Neural progenitor cell (in vitro differentiated cells): Measurements from ENCODE around the gene WDR89. TPM values are rescaled to one million over a fixed set of nuclear protein-coding genes. Genes with fewer than 3 reads are reported as not detected.

Source experiments
- DNase-seq: peaks from one replicate; pipeline ENCODE4 v3.0.0-alpha.2; 2016; ENCODE audit warnings: low spot score
- H2AFZ ChIP-seq: fragments of 200-600 bp; sonication (generic); replicated peaks from 2 replicates; pipeline ENCODE4 v1.6.1; 2016; ENCODE audit warnings: antibody characterized with exemption
- H3F3A ChIP-seq: fragments of 200-600 bp; sonication (generic); 2 replicates; pipeline ENCODE4 v1.6.1; 2016; ENCODE audit warnings: antibody characterized with exemption, low read depth
- H3K27ac ChIP-seq: fragments of 200-600 bp; sonication (generic); 2 replicates; pipeline ENCODE4 v1.5.1; 2016; ENCODE audit warnings: mild to moderate bottlenecking
- H3K27me3 ChIP-seq: fragments of 200-600 bp; sonication (generic); 2 replicates; pipeline ENCODE4 v1.6.1; 2016; ENCODE audit warnings: mild to moderate bottlenecking, moderate library complexity
- H3K36me3 ChIP-seq: fragments of 200-600 bp; sonication (generic); 2 replicates; pipeline ENCODE4 v1.5.1; 2016
- H3K4me1 ChIP-seq: fragments of 200-600 bp; sonication (generic); 2 replicates; pipeline ENCODE4 v1.6.1; 2016; ENCODE audit warnings: mixed run types
- H3K4me2 ChIP-seq: fragments of 200-600 bp; sonication (generic); 2 replicates; pipeline ENCODE4 v1.6.1; 2016
- H3K4me3 ChIP-seq: fragments of 200-600 bp; sonication (generic); 2 replicates; pipeline ENCODE4 v1.5.1; 2016
- H3K79me2 ChIP-seq: fragments of 200-600 bp; sonication (generic); 2 replicates; pipeline ENCODE4 v1.6.1; 2016; ENCODE audit warnings: low read depth
- H3K9ac ChIP-seq: fragments of 200-600 bp; sonication (generic); 2 replicates; pipeline ENCODE4 v1.6.1; 2016
- H3K9me3 ChIP-seq: fragments of 200-600 bp; sonication (generic); 2 replicates; pipeline ENCODE4 v1.5.1; 2016; ENCODE audit warnings: low read depth
- H4K20me1 ChIP-seq: fragments of 200-600 bp; sonication (generic); 2 replicates; pipeline ENCODE4 v1.6.1; 2016; ENCODE audit warnings: low read depth
- H3K27ac Mint-ChIP-seq: 3 replicates; pipeline ENCODE4 v1.8.0; 2021; ENCODE audit warnings: mixed read lengths
- H3K27me3 Mint-ChIP-seq: 2 replicates; pipeline ENCODE4 v1.8.0; 2022; ENCODE audit warnings: low read depth, mild to moderate bottlenecking, inconsistent platforms, moderate library complexity, mixed read lengths; ENCODE audit not compliant: insufficient read depth
- H3K36me3 Mint-ChIP-seq: 3 replicates; pipeline ENCODE4 v1.8.0; 2021; ENCODE audit warnings: mixed read lengths
- H3K4me1 Mint-ChIP-seq: 3 replicates; pipeline ENCODE4 v1.8.0; 2021; ENCODE audit warnings: mixed read lengths
- H3K4me3 Mint-ChIP-seq: 3 replicates; pipeline ENCODE4 v1.8.0; 2021; ENCODE audit warnings: mild to moderate bottlenecking, moderate library complexity, mixed read lengths
- H3K9me3 Mint-ChIP-seq: 3 replicates; pipeline ENCODE4 v1.8.0; 2020; ENCODE audit warnings: mixed read lengths
- CTCF ChIP-seq: fragments of 200-600 bp; sonication (generic); IDR thresholded peaks from 2 replicates; pipeline ENCODE4 v1.5.1; 2017; ENCODE audit warnings: antibody characterized with exemption, mild to moderate bottlenecking
- EZH2 ChIP-seq: fragments of 200-600 bp; sonication (generic); IDR thresholded peaks from 2 replicates; pipeline ENCODE4 v1.6.1; 2017; ENCODE audit warnings: antibody characterized with exemption, mild to moderate bottlenecking, moderate library complexity
- EZH2phosphoT487 ChIP-seq: fragments of 200-600 bp; sonication (generic); IDR thresholded peaks from 2 replicates; pipeline ENCODE4 v1.6.1; 2017; ENCODE audit warnings: antibody characterized with exemption
- total RNA-seq: library from RNA; depleted of rRNA; stranded (reverse); fragments of >200 nt; gene quantifications from 2 replicates; pipeline ENCODE4 v1.2.3, GENCODE V29; 2015; ENCODE audit warnings: low replicate concordance

Gene WDR89
- total RNA-seq, 1 donor from 2014 or later, result 39.0 TPM

GRCh38 chr14:63564318-63564717, 77.4 kb downstream of the WDR89 start:
- no peak for TF ChIP-seq EZH2
- no peak for TF ChIP-seq CTCF
- no peak for TF ChIP-seq EZH2phosphoT487
- Histone ChIP-seq H3K27ac (no peak overlapping the region), H3K9ac (no peak overlapping the region), H3K4me2 (no peak overlapping the region), H3K4me1 (no peaks in the 10 kb centered on the region), H2AFZ (no peak overlapping the region), H3K9me3 (no peaks in the 10 kb centered on the region), H3K4me3 (no peak overlapping the region), H3K36me3 (no peaks in the 10 kb centered on the region), H4K20me1 (no peaks in the 10 kb centered on the region), H3K27me3 (no peaks in the 10 kb centered on the region), H3K79me2 (no peaks in the 10 kb centered on the region), H3F3A (no peaks in the 10 kb centered on the region)
- Mint-ChIP-seq H3K36me3 (no peaks in the 10 kb centered on the region), H3K9me3 (no peaks in the 10 kb centered on the region), H3K4me3 (no peak overlapping the region), H3K27me3 (peaks cover 5% of the 10 kb centered on the region), H3K27ac (no peak overlapping the region), H3K4me1 (no peaks in the 10 kb centered on the region)
- DNase-seq, result no peak

- H3K9ac ChIP-seq, result no peak overlapping the region
- no peaks in the 10 kb centered on the region for H3K79me2 ChIP-seq
- no peak overlapping the region for H3K27ac Mint-ChIP-seq
- no peak for DNase-seq
- H3K4me2 ChIP-seq, result no peak overlapping the region
- no peaks in the 10 kb centered on the region for H3K27me3 ChIP-seq
- no peaks in the 10 kb centered on the region for H3F3A ChIP-seq
- H3K4me3 Mint-ChIP-seq, result no peak overlapping the region
- no peak overlapping the region for H3K4me3 ChIP-seq
- no peaks in the 10 kb centered on the region for H3K9me3 ChIP-seq
- H3K4me1 ChIP-seq, result no peaks in the 10 kb centered on the region
- H3K36me3 ChIP-seq, result no peaks in the 10 kb centered on the region
- no peak for TF ChIP-seq CTCF
- no peak for TF ChIP-seq EZH2phosphoT487
- no peak for TF ChIP-seq EZH2
- no peaks in the 10 kb centered on the region for H3K9me3 Mint-ChIP-seq
- H3K27me3 Mint-ChIP-seq, result peaks cover 6% of the 10 kb centered on the region
- H4K20me1 ChIP-seq, result no peaks in the 10 kb centered on the region
- no peaks in the 10 kb centered on the region for H3K4me1 Mint-ChIP-seq
- no peak overlapping the region for H3K27ac ChIP-seq
- H2AFZ ChIP-seq, result no peak overlapping the region
- no peaks in the 10 kb centered on the region for H3K36me3 Mint-ChIP-seq
Observed at GRCh38 chr14:63563370-63564026, 78.2 kb downstream of the WDR89 start.

- Mint-ChIP-seq H3K36me3 (no peaks in the 10 kb centered on the region), H3K4me1 (no peaks in the 10 kb centered on the region), H3K4me3 (no peak overlapping the region), H3K27me3 (peaks cover 7% of the 10 kb centered on the region), H3K9me3 (no peaks in the 10 kb centered on the region), H3K27ac (no peak overlapping the region)
- no peak for DNase-seq
- no peaks in the 10 kb centered on the region for H3K9me3 ChIP-seq
- H4K20me1 ChIP-seq, result no peaks in the 10 kb centered on the region
- H3K79me2 ChIP-seq, result no peaks in the 10 kb centered on the region
- no peaks in the 10 kb centered on the region for H3F3A ChIP-seq
- no peaks in the 10 kb centered on the region for H3K27me3 ChIP-seq
- no peak overlapping the region for H2AFZ ChIP-seq
- H3K4me3 ChIP-seq, result no peak overlapping the region
- no peak for TF ChIP-seq EZH2phosphoT487
- TF ChIP-seq CTCF, result no peak
- no peak for TF ChIP-seq EZH2
- H3K4me1 ChIP-seq, result no peaks in the 10 kb centered on the region
- H3K9ac ChIP-seq, result no peak overlapping the region
- no peak overlapping the region for H3K27ac ChIP-seq
- no peaks in the 10 kb centered on the region for H3K36me3 ChIP-seq
- H3K4me2 ChIP-seq, result no peak overlapping the region
Observed at GRCh38 chr14:63562405-63562804, 79.3 kb downstream of the WDR89 start.
